IMR-90 (cell line): ENCODE measurements around the gene SCN8A. TPM values are rescaled to one million over a fixed set of nuclear protein-coding genes. Genes with fewer than 3 reads are reported as not detected.

Experiments used
- ATAC-seq: fragments of 200-7000 bp; cut with Tn5 transposase; 2 replicates; pipeline ENCODE4 v1.9.1; 2020; ENCODE audit warnings: low read depth, mild to moderate bottlenecking, moderate library complexity
- BruUV-seq: library from RNA; stranded (reverse); fragments of 400-500 nt; replicated peaks from 2 replicates; lab custom pipeline; 2021; lab: Mats Ljungman, UMichigan
- CTCF ChIA-PET: fragments of 300-600 bp; formaldehyde crosslinking; extraction: SDS; loops from one replicate; lab custom pipeline; 2021; ENCODE audit warnings: antibody characterized with exemption; lab: Yijun Ruan, JAX
- POLR2A ChIA-PET: fragments of 300-600 bp; sonication (Branson Sonifier 250); formaldehyde crosslinking; loops from one replicate; lab custom pipeline; 2022; ENCODE audit warnings: antibody characterized with exemption; ENCODE audit not compliant: unreplicated experiment; lab: Charles Lee
- DNase-seq: peaks from one replicate; pipeline ENCODE4 v3.0.0; 2013
- H2AFZ ChIP-seq: replicated peaks from 2 replicates; pipeline ENCODE3; 2013; ENCODE audit warnings: low read length, mild to moderate bottlenecking; ENCODE audit not compliant: poor library complexity
- H2AK5ac ChIP-seq: 2 replicates; pipeline ENCODE4 v1.6.1; 2013; ENCODE audit warnings: low read depth, low read length, inconsistent platforms
- H2AK9ac ChIP-seq: replicated peaks from 2 replicates; pipeline ENCODE3; 2013; ENCODE audit warnings: mild to moderate bottlenecking, low read depth, low read length, moderate library complexity; ENCODE audit not compliant: poor library complexity
- H2BK120ac ChIP-seq: 2 replicates; pipeline ENCODE4 v1.6.1; 2013; ENCODE audit warnings: low read depth, low read length, inconsistent platforms
- H2BK15ac ChIP-seq: 3 replicates; pipeline ENCODE4 v1.6.1; 2013; ENCODE audit warnings: low read depth, low read length, inconsistent platforms
- H2BK20ac ChIP-seq: 2 replicates; pipeline ENCODE4 v1.6.1; 2013; ENCODE audit warnings: low read depth, mild to moderate bottlenecking, inconsistent platforms, low read length, moderate library complexity
- H2BK5ac ChIP-seq: 2 replicates; pipeline ENCODE4 v1.6.1; 2013; ENCODE audit warnings: mild to moderate bottlenecking, low read depth, low read length, inconsistent platforms; ENCODE audit not compliant: poor library complexity, severe bottlenecking
- H3K14ac ChIP-seq: replicated peaks from 2 replicates; pipeline ENCODE4 v1.6.1; 2013; ENCODE audit warnings: low read depth, low read length, inconsistent platforms
- H3K18ac ChIP-seq: 2 replicates; pipeline ENCODE4 v1.6.1; 2013; ENCODE audit warnings: low read depth, low read length, control low read depth
- H3K23ac ChIP-seq: 2 replicates; pipeline ENCODE4 v1.6.1; 2013; ENCODE audit warnings: low read depth, low read length, inconsistent platforms
- H3K27ac ChIP-seq: 2 replicates; pipeline ENCODE4 v1.5.1; 2013; ENCODE audit warnings: mild to moderate bottlenecking, control low read depth, low read length; ENCODE audit not compliant: insufficient read depth
- H3K27me3 ChIP-seq: 2 replicates; pipeline ENCODE4 v1.6.1; 2013; ENCODE audit warnings: low read length; ENCODE audit not compliant: control insufficient read depth, insufficient read depth
- H3K36me3 ChIP-seq: 2 replicates; pipeline ENCODE4 v1.6.1; 2013; ENCODE audit warnings: low read length, mixed read lengths; ENCODE audit not compliant: control insufficient read depth, insufficient read depth
- H3K4ac ChIP-seq: 2 replicates; pipeline ENCODE4 v1.6.1; 2013; ENCODE audit warnings: low read depth, low read length, inconsistent platforms
- H3K4me1 ChIP-seq: 2 replicates; pipeline ENCODE4 v1.6.1; 2013; ENCODE audit warnings: low read length, mixed read lengths; ENCODE audit not compliant: control insufficient read depth, insufficient read depth
- H3K4me2 ChIP-seq: 2 replicates; pipeline ENCODE4 v1.6.1; 2013; ENCODE audit warnings: low read depth, mild to moderate bottlenecking, control low read depth, low read length, moderate library complexity
- H3K4me3 ChIP-seq: 2 replicates; pipeline ENCODE4 v1.5.1; 2013; ENCODE audit warnings: low read depth, mild to moderate bottlenecking, control low read depth, low read length, moderate library complexity; ENCODE audit not compliant: insufficient read depth
- H3K56ac ChIP-seq: 2 replicates; pipeline ENCODE4 v1.6.1; 2013; ENCODE audit warnings: low read length, inconsistent platforms; ENCODE audit not compliant: insufficient read depth; ENCODE audit errors: extremely low read depth
- H3K79me1 ChIP-seq, 2 experiments: 2 replicates each; pipeline ENCODE4 v1.6.1; 2013; ENCODE audit warnings: low read length in 2 of 2, inconsistent platforms in 1 of 2, low read depth in 1 of 2
- H3K9ac ChIP-seq: 2 replicates; pipeline ENCODE4 v1.6.1; 2013; ENCODE audit warnings: low read depth, low read length, control low read depth
- H3K9me1 ChIP-seq: 2 replicates; pipeline ENCODE4 v1.6.1; 2013; ENCODE audit warnings: low read length, inconsistent platforms; ENCODE audit not compliant: insufficient read depth
- H3K9me3 ChIP-seq: 2 replicates; pipeline ENCODE4 v1.6.1; 2013; ENCODE audit warnings: low read length; ENCODE audit not compliant: control insufficient read depth, insufficient read depth
- H4K20me1 ChIP-seq: 2 replicates; pipeline ENCODE4 v1.6.1; 2013; ENCODE audit warnings: low read length, inconsistent platforms; ENCODE audit not compliant: insufficient read depth
- H4K5ac ChIP-seq: 2 replicates; pipeline ENCODE4 v1.6.1; 2013; ENCODE audit warnings: mild to moderate bottlenecking, low read depth, low read length, control low read depth
- H4K8ac ChIP-seq, 2 experiments: 2 replicates each; pipeline ENCODE4 v1.6.1; 2013; ENCODE audit warnings: low read depth in 2 of 2, low read length in 2 of 2, control low read depth in 1 of 2, inconsistent platforms in 1 of 2
- H4K91ac ChIP-seq: 2 replicates; pipeline ENCODE4 v1.6.1; 2013; ENCODE audit warnings: low read depth, low read length, inconsistent platforms; ENCODE audit not compliant: insufficient read depth
- MAFK ChIP-seq: IDR thresholded peaks from 2 replicates; pipeline ENCODE4 v1.6.1; 2012; ENCODE audit warnings: low read depth, low read length, improper control_type of control experiment
- POLR2A ChIP-seq: IDR thresholded peaks from 2 replicates; pipeline ENCODE4 v1.6.1; 2012; ENCODE audit warnings: mild to moderate bottlenecking, low read depth, low read length
- WGBS, 2 experiments: methylation state at CpG; one replicate each; pipeline versions ENCODE4 v1.1.5 to v1.1.7; 2013; ENCODE audit warnings: missing lambda C conversion rate in 2 of 2; ENCODE audit not compliant: insufficient read length in 1 of 2; ENCODE audit errors: extremely low coverage in 2 of 2; 5-methylcytosine and 5-hydroxymethylcytosine counted together
- dilution Hi-C: fragments of 300-500 bp; cut with HindIII; formaldehyde crosslinking; loops from one replicate; pipeline ENCODE4 v1.14.3; 2018; ENCODE audit warnings: low sequenced_read_pairs; ENCODE audit not compliant: unreplicated experiment
- in situ Hi-C: fragments of 300-500 bp; cut with MboI; formaldehyde crosslinking; loops from 3 replicates; pipeline ENCODE4 v1.14.3; 2019; ENCODE audit warnings: low sequenced_read_pairs, inconsistent platforms, mixed read lengths
- intact Hi-C: fragments of 100-400 bp; cut with micrococcal nuclease; formaldehyde crosslinking; loops from 2 replicates; pipeline ENCODE4 v1.10.0; 2022
- polyA plus RNA-seq, 3 experiments: library from polyadenylated mRNA; depleted of rRNA; stranded (reverse); fragments of >200 nt; gene quantifications; 2 replicates each; pipeline ENCODE4 v1.2.3, GENCODE V29; 2012; ENCODE audit warnings: low replicate concordance in 1 of 3
- total RNA-seq: library from RNA; depleted of rRNA; stranded (reverse); fragments of >200 nt; gene quantifications from 2 replicates; pipeline ENCODE4 v1.2.3, GENCODE V29; 2012

SCN8A gene
- total and polyA plus RNA-seq, 2 of the 4 experiments (the other 2 are of a cell fraction): 6.9 to 19.7 TPM

DNA sequence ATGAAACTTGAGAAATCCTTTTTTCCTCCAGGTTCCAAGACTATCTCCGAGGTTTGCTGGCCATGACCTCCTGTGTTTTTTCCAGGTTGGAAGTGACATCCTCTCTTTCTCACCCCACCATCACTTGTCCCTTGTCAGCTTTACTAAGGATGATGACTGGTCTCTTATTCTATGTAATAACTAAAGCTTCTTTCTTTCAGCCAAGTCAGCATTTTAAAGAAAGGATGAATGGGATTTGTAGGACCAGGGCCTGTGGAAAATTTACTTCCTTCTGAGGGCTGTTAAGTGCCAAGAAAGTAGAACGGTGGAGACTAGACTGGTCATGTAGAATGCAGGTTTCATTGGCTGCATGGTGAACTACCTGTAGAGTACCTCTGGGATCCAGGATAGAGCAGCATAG lies 183.9 kb downstream of the SCN8A start:
- in situ Hi-C loops: no loop called here
- H3K9ac ChIP-seq: no peak overlapping the region
- no peak overlapping the region for H3K4me2 ChIP-seq
- no peak overlapping the region for H2BK15ac ChIP-seq
- H2BK5ac ChIP-seq: no peak overlapping the region
- H2BK20ac ChIP-seq: no peak overlapping the region
- no peak overlapping the region for H3K4ac ChIP-seq
- H3K14ac ChIP-seq: no peak overlapping the region
- no peak overlapping the region for H2AFZ ChIP-seq
- TF ChIP-seq MAFK (peak; percentile 93), POLR2A (no peak)
- no peak overlapping the region for H2BK120ac ChIP-seq
- no peak for DNase-seq
- H3K9me1 ChIP-seq: peaks cover 8% of the 10 kb centered on the region
- no peak overlapping the region for H3K4me3 ChIP-seq
- no TSS peak for BruUV-seq
- H4K20me1 ChIP-seq: peaks cover 4% of the 10 kb centered on the region; the same call in 1 of the 2 replicates
- WGBS, 2 experiments: 67% methylated on average over 1 of the region's 2 CpGs; no CpG with 5 or more reads in 1 of the 2 experiments
- peaks cover 5% of the 10 kb centered on the region; the same call in 1 of the 2 replicates for H3K36me3 ChIP-seq
- no peak overlapping the region for H4K5ac ChIP-seq
- no peak overlapping the region for H4K8ac ChIP-seq
- ChIA-PET CTCF (no interaction called here), POLR2A (no interaction called here)
- no peak overlapping the region for H2AK9ac ChIP-seq
- H3K27me3 ChIP-seq: no peaks in the 10 kb centered on the region
- peaks cover 7% of the 10 kb centered on the region for H3K4me1 ChIP-seq
- no peak overlapping the region for H3K27ac ChIP-seq
- H4K91ac ChIP-seq: no peak overlapping the region
- dilution Hi-C loops: no loop called here
- H3K23ac ChIP-seq: no peak overlapping the region
- no peak overlapping the region for H3K18ac ChIP-seq
- H3K56ac ChIP-seq: no peak overlapping the region
- intact Hi-C loops: no loop called here
- ATAC-seq: no peak
- no peak overlapping the region for H2AK5ac ChIP-seq
- H3K79me1 ChIP-seq: 0 out of 4 replicates have a peak, but pooled peaks cover 0 to 3% of the 10 kb centered on the region in 2 experiments
- peaks cover 8% of the 10 kb centered on the region for H3K9me3 ChIP-seq
